EL (cell line): Measurements from ENCODE around the gene ESYT2.
A peak's percentile ranks its signal among the peaks of the same experiment; 100 is the strongest.

Experiments used
- DNase-seq: peaks from one replicate; pipeline ENCODE4 v3.0.0-alpha.2; 2016

Gene ESYT2

GRCh38 chr7:158821171-158822031 is 7.9 kb downstream of the ESYT2 start:
- DNase-seq: peak; percentile 68

GRCh38 chr7:158820656-158821055 is 8.7 kb downstream of the ESYT2 start:
- no peak for DNase-seq

- no peak for DNase-seq
These were observed 9.6 kb downstream of the ESYT2 start for GRCh38 chr7:158819571-158820203.

- peak; percentile 99 for DNase-seq
These were observed 10.7 kb downstream of the ESYT2 start for GRCh38 chr7:158818325-158819213.

- DNase-seq: no peak
These were observed 12.3 kb downstream of the ESYT2 start for GRCh38 chr7:158816995-158817394.

GRCh38 chr7:158816271-158816670 is 13.0 kb downstream of the ESYT2 start:
- DNase-seq: no peak

GRCh38 chr7:158815800-158816128 is 13.5 kb downstream of the ESYT2 start:
- no peak for DNase-seq

- DNase-seq: no peak
These were observed 14.1 kb downstream of the ESYT2 start for GRCh38 chr7:158815083-158815799.

GRCh38 chr7:158814637-158815036 is 14.7 kb downstream of the ESYT2 start:
- no peak for DNase-seq

GRCh38 chr7:158812684-158813083 is 16.6 kb downstream of the ESYT2 start:
- no peak for DNase-seq

GRCh38 chr7:158811894-158812293 is 17.4 kb downstream of the ESYT2 start:
- no peak for DNase-seq

GRCh38 chr7:158811461-158811860 is 17.8 kb downstream of the ESYT2 start:
- peak; percentile 20 for DNase-seq

GRCh38 chr7:158810846-158811245 is 18.5 kb downstream of the ESYT2 start:
- DNase-seq: no peak

- DNase-seq: no peak
These were observed 19.7 kb downstream of the ESYT2 start for GRCh38 chr7:158809596-158809995.

- no peak for DNase-seq
These were observed 21.2 kb downstream of the ESYT2 start for GRCh38 chr7:158808126-158808525.

- no peak for DNase-seq
These were observed 23.4 kb downstream of the ESYT2 start for GRCh38 chr7:158805937-158806336.

GRCh38 chr7:158805414-158805813 is 23.9 kb downstream of the ESYT2 start:
- no peak for DNase-seq

GRCh38 chr7:158804335-158804734 is 25.0 kb downstream of the ESYT2 start:
- no peak for DNase-seq

GRCh38 chr7:158803367-158803969 is 25.8 kb downstream of the ESYT2 start:
- DNase-seq: no peak

GRCh38 chr7:158802535-158803366 is 26.6 kb downstream of the ESYT2 start:
- peak; percentile 77 for DNase-seq

- no peak for DNase-seq
These were observed 30.6 kb downstream of the ESYT2 start for GRCh38 chr7:158798741-158799140.
